Measurements from ENCODE around the gene SCML2. TPM values are rescaled to one million over a fixed set of nuclear protein-coding genes. Genes with fewer than 3 reads are reported as not detected.

SCML2 gene
- polyA plus RNA-seq (14.7 and 15.4 TPM in 2 replicates), polyA minus RNA-seq (17.8 TPM in 2 replicates)

GRCh38 chrX:18354369-18355223, at the start of gene SCML2:
TSS of gene SCML2 (minus strand) at chrX:18354688. CDS start at chrX:18334071, 20,617 bp downstream.
- Histone ChIP-seq H3K9me3 (ENCODE audit: low read length) (no peaks in the 10 kb centered on the region), H3K4me3 (ENCODE audit: low read length) (peak within 1 kb of the TSS; percentile 77), H3K36me3 (ENCODE audit: insufficient read depth, low read length) (no peaks in the 10 kb centered on the region), H3K79me2 (replicated peaks; ENCODE audit: insufficient read depth, low read length) (peaks cover 7% of the 10 kb centered on the region), H3K27me3 (ENCODE audit: insufficient read depth, low read depth, low read length) (no peaks in the 10 kb centered on the region), H3K4me2 (ENCODE audit: low read length) (no peak within 1 kb of the TSS), H3F3A (ENCODE audit: insufficient read depth, low read length, poor library complexity, severe bottlenecking) (no peaks in the 10 kb centered on the region), H3K9me2 (ENCODE audit: insufficient read depth, low read length) (no peaks in the 10 kb centered on the region), H3K27ac (ENCODE audit: low read length) (peak within 1 kb of the TSS; percentile 31), H3K9ac (ENCODE audit: low read length) (peak within 1 kb of the TSS; percentile 54), H2AFZ (ENCODE audit: low read depth, low read length) (peak within 1 kb of the TSS; percentile 8), H4K20me1 (ENCODE audit: insufficient read depth) (no peaks in the 10 kb centered on the region)
- peak; percentile 61 for TF ChIP-seq REST (IDR thresholded peaks at IDR 0.05; ENCODE audit: borderline replicate concordance)
- TF ChIP-seq EP300 (conservative IDR thresholded peaks at IDR 0.05; ENCODE audit: poor library complexity, severe bottlenecking): no peak
- peak; percentile 53 for TF ChIP-seq POLR2AphosphoS5 (IDR thresholded peaks at IDR 0.05)
- no peak for TF ChIP-seq CTCF (IDR thresholded peaks at IDR 0.05; ENCODE audit: poor library complexity, severe bottlenecking)
- TF ChIP-seq MXI1 (conservative IDR thresholded peaks at IDR 0.05; ENCODE audit: poor library complexity, severe bottlenecking): peak; percentile 52
- no peak for TF ChIP-seq RAD21 (conservative IDR thresholded peaks at IDR 0.05)
- no peak for TF ChIP-seq SMC3 (conservative IDR thresholded peaks at IDR 0.05; ENCODE audit: poor library complexity)
- no peak for TF ChIP-seq EZH2 (IDR thresholded peaks at IDR 0.05; ENCODE audit: borderline replicate concordance, insufficient read depth, low read length, poor library complexity, severe bottlenecking)
- peak; percentile 44 for TF ChIP-seq TAF1 (IDR thresholded peaks at IDR 0.05; ENCODE audit: low read depth)

GRCh38 chrX:18401848-18402213, 47.3 kb upstream of the SCML2 start:
- Histone ChIP-seq H3F3A (ENCODE audit: insufficient read depth, low read length, poor library complexity, severe bottlenecking) (no peaks in the 10 kb centered on the region), H3K9me3 (ENCODE audit: low read length) (no peaks in the 10 kb centered on the region), H3K36me3 (ENCODE audit: insufficient read depth, low read length) (no peaks in the 10 kb centered on the region), H3K9ac (ENCODE audit: low read length) (no peak overlapping the region), H2AFZ (ENCODE audit: low read depth, low read length) (no peak overlapping the region), H3K27me3 (ENCODE audit: insufficient read depth, low read depth, low read length) (no peaks in the 10 kb centered on the region), H3K4me2 (ENCODE audit: low read length) (no peak overlapping the region), H3K9me2 (ENCODE audit: insufficient read depth, low read length) (no peaks in the 10 kb centered on the region), H4K20me1 (ENCODE audit: insufficient read depth) (no peaks in the 10 kb centered on the region), H3K79me2 (replicated peaks; ENCODE audit: insufficient read depth, low read length) (no peaks in the 10 kb centered on the region), H3K27ac (ENCODE audit: low read length) (no peak overlapping the region), H3K4me3 (ENCODE audit: low read length) (no peak overlapping the region)
- no peak for TF ChIP-seq EZH2 (IDR thresholded peaks at IDR 0.05; ENCODE audit: borderline replicate concordance, insufficient read depth, low read length, poor library complexity, severe bottlenecking)

All from neural cell (in vitro differentiated cells).